CD4-positive, alpha-beta memory T cell (primary cell): Measurements from ENCODE around the gene SNRPF. TPM values are rescaled to one million over a fixed set of nuclear protein-coding genes. Genes with fewer than 3 reads are reported as not detected.

Source experiments
- CTCF ChIA-PET: fragments of 350-600 bp; sonication (Branson Sonifier 250); formaldehyde crosslinking; loops from one replicate; lab custom pipeline; 2021; ENCODE audit warnings: inconsistent platforms; ENCODE audit not compliant: partially characterized antibody; lab: Charles Lee
- POLR2A ChIA-PET: fragments of 350-600 bp; sonication (Branson Sonifier 250); formaldehyde crosslinking; loops from one replicate; lab custom pipeline; 2021; ENCODE audit not compliant: partially characterized antibody; lab: Charles Lee
- DNase-seq, 5 donors: peaks; one replicate each; pipeline versions ENCODE4 v3.0.0 to v3.0.0-alpha.2; 2020 to 2022; ENCODE audit warnings: mixed read lengths in 1 of 5
- H3K27ac ChIP-seq: one replicate; pipeline ENCODE4 v1.7.0; 2013; ENCODE audit warnings: low read depth, low read length
- H3K27me3 ChIP-seq: 2 replicates; pipeline ENCODE4 v1.7.0; 2013; ENCODE audit warnings: mild to moderate bottlenecking, low read length, moderate library complexity; ENCODE audit not compliant: insufficient read depth
- H3K36me3 ChIP-seq: 2 replicates; pipeline ENCODE4 v1.7.0; 2013; ENCODE audit warnings: mild to moderate bottlenecking, low read length, moderate library complexity; ENCODE audit not compliant: insufficient read depth
- H3K4me1 ChIP-seq: 2 replicates; pipeline ENCODE4 v1.7.0; 2013; ENCODE audit warnings: mild to moderate bottlenecking, low read length, moderate library complexity; ENCODE audit not compliant: insufficient read depth
- H3K4me3 ChIP-seq, 2 donors: one replicate each; pipeline ENCODE4 v1.7.0; 2013; ENCODE audit warnings: low read length in 2 of 2, mild to moderate bottlenecking in 1 of 2
- H3K9me3 ChIP-seq, 2 donors: one replicate each; pipeline ENCODE4 v1.7.0; 2013; ENCODE audit warnings: low read length in 2 of 2, control low read depth in 1 of 2; ENCODE audit not compliant: control insufficient read depth in 1 of 2
- H3K27ac Mint-ChIP-seq, 7 donors: one replicate each; pipeline ENCODE4 v1.8.0; 2020 to 2021; ENCODE audit warnings: mixed read lengths in 7 of 7, mild to moderate bottlenecking in 6 of 7, inconsistent platforms in 3 of 7, moderate library complexity in 3 of 7
- H3K27me3 Mint-ChIP-seq, 2 donors: one replicate each; pipeline ENCODE4 v1.8.0; 2020 to 2021; ENCODE audit warnings: mixed read lengths in 2 of 2
- H3K36me3 Mint-ChIP-seq, 2 donors: one replicate each; pipeline ENCODE4 v1.8.0; 2020 to 2021; ENCODE audit warnings: mixed read lengths in 2 of 2, inconsistent platforms in 1 of 2, mild to moderate bottlenecking in 1 of 2
- H3K4me1 Mint-ChIP-seq, 4 donors: one replicate each; pipeline ENCODE4 v1.8.0; 2020 to 2021; ENCODE audit warnings: mixed read lengths in 4 of 4, mild to moderate bottlenecking in 1 of 4
- H3K4me3 Mint-ChIP-seq, 8 donors: one replicate each; pipeline ENCODE4 v1.8.0; 2020 to 2021; ENCODE audit warnings: mixed read lengths in 8 of 8, mild to moderate bottlenecking in 7 of 8, moderate library complexity in 6 of 8, inconsistent platforms in 3 of 8
- H3K9me3 Mint-ChIP-seq, 8 donors: one replicate each; pipeline ENCODE4 v1.8.0; 2020 to 2021; ENCODE audit warnings: mixed read lengths in 8 of 8, mild to moderate bottlenecking in 5 of 8, inconsistent platforms in 3 of 8, moderate library complexity in 1 of 8
- intact Hi-C: fragments of 100-400 bp; cut with micrococcal nuclease; formaldehyde crosslinking; loops from one replicate; pipeline ENCODE4 v1.15.1; 2023
- polyA plus RNA-seq, 2 donors: library from polyadenylated mRNA; unstranded; fragments of 300-500 nt; fragmentation: Illumina TruSeq; gene quantifications; one replicate each; pipeline ENCODE4 v1.2.3, GENCODE V29; 2021
- total RNA-seq, 2 experiments: library from RNA; stranded (reverse); gene quantifications; one replicate each; pipeline ENCODE4 v1.2.3, GENCODE V29; 2021

SNRPF gene
- total and polyA plus RNA-seq, 4 experiments from 2014 or later: 16.7 to 60.5 (median 31.2) TPM

GRCh38 chr12:95829395-95829794 is 29.4 kb upstream of the SNRPF start:
- CTCF ChIA-PET: no interaction called here

GRCh38 chr12:95830335-95831089 is 28.2 kb upstream of the SNRPF start:
- Mint-ChIP-seq H3K4me3 (no peak overlapping the region), H3K9me3 (peaks cover 0 to 6% (median 0%) of the 10 kb centered on the region in 8 donors), H3K36me3 (no peaks in the 10 kb centered on the region), H3K27me3 (peaks cover 4 to 10% of the 10 kb centered on the region in 2 donors), H3K27ac (no peak overlapping the region), H3K4me1 (no peaks in the 10 kb centered on the region)
- Histone ChIP-seq H3K27ac (no peak overlapping the region), H3K9me3 (no peaks in the 10 kb centered on the region), H3K4me1 (no peaks in the 10 kb centered on the region), H3K36me3 (no peaks in the 10 kb centered on the region), H3K27me3 (peaks cover 4% of the 10 kb centered on the region), H3K4me3 (no peak overlapping the region)
- POLR2A ChIA-PET: no interaction called here
- CTCF ChIA-PET: no interaction called here
- DNase-seq: no peak
- intact Hi-C loops: no loop called here

More at GRCh38 chr12:95829395-95829794, 29.4 kb upstream of the SNRPF start:
- no peaks in the 10 kb centered on the region for H3K9me3 ChIP-seq
- POLR2A ChIA-PET: no interaction called here
- Mint-ChIP-seq H3K27me3 (peaks cover 4 to 6% of the 10 kb centered on the region in 2 donors), H3K9me3 (peaks cover 0 to 6% (median 0%) of the 10 kb centered on the region in 8 donors), H3K4me1 (no peaks in the 10 kb centered on the region), H3K27ac (no peak overlapping the region), H3K36me3 (no peaks in the 10 kb centered on the region), H3K4me3 (no peak overlapping the region)
- no peak overlapping the region for H3K4me3 ChIP-seq
- no peak overlapping the region for H3K27ac ChIP-seq
- H3K36me3 ChIP-seq: no peaks in the 10 kb centered on the region
- peaks cover 4% of the 10 kb centered on the region for H3K27me3 ChIP-seq
- H3K4me1 ChIP-seq: no peaks in the 10 kb centered on the region
- intact Hi-C loops: no loop called here
- DNase-seq: no peak

GRCh38 chr12:95834572-95834971 is 24.2 kb upstream of the SNRPF start:
- Histone ChIP-seq H3K36me3 (no peaks in the 10 kb centered on the region), H3K27me3 (peaks cover 3% of the 10 kb centered on the region), H3K9me3 (no peaks in the 10 kb centered on the region), H3K4me3 (no peak overlapping the region), H3K27ac (no peak overlapping the region), H3K4me1 (no peaks in the 10 kb centered on the region)
- H3K27me3 Mint-ChIP-seq: peaks cover 7 to 15% of the 10 kb centered on the region in 2 donors
- H3K4me1 Mint-ChIP-seq: peaks cover 2 to 7% (median 6%) of the 10 kb centered on the region in 4 donors
- no peaks in the 10 kb centered on the region for H3K36me3 Mint-ChIP-seq
- ChIA-PET CTCF (no interaction called here), POLR2A (no interaction called here)
- H3K4me3 Mint-ChIP-seq: no peak overlapping the region
- intact Hi-C loops: no loop called here
- H3K9me3 Mint-ChIP-seq: peaks cover 0 to 6% (median 0%) of the 10 kb centered on the region in 8 donors
- H3K27ac Mint-ChIP-seq: no peak overlapping the region
- DNase-seq: no peak

- Histone ChIP-seq H3K9me3 (no peaks in the 10 kb centered on the region), H3K27me3 (no peaks in the 10 kb centered on the region), H3K27ac (no peak overlapping the region), H3K36me3 (no peaks in the 10 kb centered on the region), H3K4me1 (no peaks in the 10 kb centered on the region), H3K4me3 (no peak overlapping the region)
- H3K9me3 Mint-ChIP-seq: peaks cover 0 to 6% (median 0%) of the 10 kb centered on the region in 8 donors
- intact Hi-C loops: no loop called here
- CTCF ChIA-PET: no interaction called here
- peaks cover 2 to 7% (median 6%) of the 10 kb centered on the region in 4 donors for H3K4me1 Mint-ChIP-seq
- no peaks in the 10 kb centered on the region for H3K36me3 Mint-ChIP-seq
- DNase-seq: no peak
- no peak overlapping the region for H3K27ac Mint-ChIP-seq
- H3K27me3 Mint-ChIP-seq: peaks cover 6 to 12% of the 10 kb centered on the region in 2 donors
- no peak overlapping the region for H3K4me3 Mint-ChIP-seq
- POLR2A ChIA-PET: no interaction called here
Measured at GRCh38 chr12:95836185-95836609, 22.6 kb upstream of the SNRPF start.

GRCh38 chr12:95836630-95837239 is 22.0 kb upstream of the SNRPF start:
- Histone ChIP-seq H3K36me3 (no peaks in the 10 kb centered on the region), H3K4me3 (no peak overlapping the region), H3K4me1 (no peaks in the 10 kb centered on the region), H3K27ac (no peak overlapping the region), H3K9me3 (no peaks in the 10 kb centered on the region), H3K27me3 (no peaks in the 10 kb centered on the region)
- Mint-ChIP-seq H3K4me1 (peaks cover 2 to 7% (median 6%) of the 10 kb centered on the region in 4 donors), H3K4me3 (no peak overlapping the region), H3K9me3 (peaks cover 0 to 6% (median 0%) of the 10 kb centered on the region in 8 donors), H3K27me3 (peaks cover 6 to 12% of the 10 kb centered on the region in 2 donors), H3K36me3 (no peaks in the 10 kb centered on the region), H3K27ac (no peak overlapping the region)
- no peak for DNase-seq
- ChIA-PET CTCF (no interaction called here), POLR2A (no interaction called here)
- intact Hi-C loops: no loop called here

GRCh38 chr12:95837240-95838038 is 21.3 kb upstream of the SNRPF start:
- Mint-ChIP-seq H3K4me1 (peaks cover 2 to 7% (median 6%) of the 10 kb centered on the region in 4 donors), H3K36me3 (no peaks in the 10 kb centered on the region), H3K4me3 (peak overlapping the region in 2 of 8 donors; percentile 38 to 75), H3K9me3 (peaks cover 0 to 4% (median 0%) of the 10 kb centered on the region in 8 donors), H3K27ac (peak overlapping the region in 1 of 7 donors; percentile 5), H3K27me3 (peaks cover 6 to 11% of the 10 kb centered on the region in 2 donors)
- intact Hi-C loops: no loop called here
- Histone ChIP-seq H3K4me1 (no peaks in the 10 kb centered on the region), H3K9me3 (no peaks in the 10 kb centered on the region), H3K27ac (no peak overlapping the region), H3K4me3 (no peak overlapping the region), H3K36me3 (no peaks in the 10 kb centered on the region), H3K27me3 (no peaks in the 10 kb centered on the region)
- ChIA-PET CTCF (no interaction called here), POLR2A (no interaction called here)
- no peak for DNase-seq

- H3K27ac Mint-ChIP-seq: peak overlapping the region in 2 of 7 donors; percentile 5 to 77
Measured at GRCh38 chr12:95838125-95838524, 20.6 kb upstream of the SNRPF start.

More at GRCh38 chr12:95838125-95838524, 20.6 kb upstream of the SNRPF start:
- intact Hi-C loops: no loop called here
- H3K27ac ChIP-seq: no peak overlapping the region
- ChIA-PET CTCF (no interaction called here), POLR2A (no interaction called here)
- no peak overlapping the region for H3K4me3 ChIP-seq
- Mint-ChIP-seq H3K9me3 (peaks cover 0 to 2% (median 0%) of the 10 kb centered on the region in 8 donors), H3K4me3 (peak overlapping the region in 5 of 8 donors; percentile 4 to 75 (median 38)), H3K27me3 (peaks cover 9 to 12% of the 10 kb centered on the region in 2 donors), H3K4me1 (peaks cover 2 to 7% (median 6%) of the 10 kb centered on the region in 4 donors), H3K36me3 (no peaks in the 10 kb centered on the region)
- no peaks in the 10 kb centered on the region for H3K36me3 ChIP-seq
- no peaks in the 10 kb centered on the region for H3K9me3 ChIP-seq
- no peak for DNase-seq
- no peaks in the 10 kb centered on the region for H3K27me3 ChIP-seq
- no peaks in the 10 kb centered on the region for H3K4me1 ChIP-seq
